GM12875 (cell line): ENCODE results near the gene NAT16.

Experiments
- H3K4me3 ChIP-seq: one replicate; pipeline ENCODE4 v1.5.1; 2011; ENCODE audit warnings: low read depth, low read length, control low read depth
- CTCF ChIP-seq: IDR thresholded peaks from 2 replicates; pipeline ENCODE4 v1.5.1; 2011; ENCODE audit warnings: low read depth, mild to moderate bottlenecking, control low read depth, inconsistent platforms, low read length, moderate library complexity, borderline replicate concordance; ENCODE audit not compliant: insufficient read depth

Gene NAT16

GRCh38 chr7:101186844-101187428 lies 6.8 kb upstream of the NAT16 start:
- no peak overlapping the region for H3K4me3 ChIP-seq
- TF ChIP-seq CTCF = no peak

DNA sequence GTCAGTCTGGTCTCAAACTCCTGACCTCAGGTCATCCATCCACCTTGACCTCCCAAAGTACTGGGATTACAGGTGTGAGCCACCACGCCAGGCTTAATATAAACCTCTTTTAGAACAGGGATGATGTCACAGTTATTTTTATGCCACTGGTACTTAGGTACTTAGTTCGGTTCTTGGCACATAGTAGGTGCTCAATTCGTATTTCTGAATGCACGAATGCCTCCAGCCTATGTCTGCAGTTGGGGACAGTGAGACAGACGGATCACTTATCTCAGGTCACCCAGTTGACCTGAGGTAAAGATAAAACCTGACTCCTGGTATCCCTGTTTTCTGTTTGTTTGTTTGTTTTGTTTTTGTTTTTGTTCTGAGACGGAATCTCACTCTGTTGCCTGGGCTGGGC lies 6.1 kb upstream of the NAT16 start:
- no peak overlapping the region for H3K4me3 ChIP-seq
- no peak for TF ChIP-seq CTCF

DNA sequence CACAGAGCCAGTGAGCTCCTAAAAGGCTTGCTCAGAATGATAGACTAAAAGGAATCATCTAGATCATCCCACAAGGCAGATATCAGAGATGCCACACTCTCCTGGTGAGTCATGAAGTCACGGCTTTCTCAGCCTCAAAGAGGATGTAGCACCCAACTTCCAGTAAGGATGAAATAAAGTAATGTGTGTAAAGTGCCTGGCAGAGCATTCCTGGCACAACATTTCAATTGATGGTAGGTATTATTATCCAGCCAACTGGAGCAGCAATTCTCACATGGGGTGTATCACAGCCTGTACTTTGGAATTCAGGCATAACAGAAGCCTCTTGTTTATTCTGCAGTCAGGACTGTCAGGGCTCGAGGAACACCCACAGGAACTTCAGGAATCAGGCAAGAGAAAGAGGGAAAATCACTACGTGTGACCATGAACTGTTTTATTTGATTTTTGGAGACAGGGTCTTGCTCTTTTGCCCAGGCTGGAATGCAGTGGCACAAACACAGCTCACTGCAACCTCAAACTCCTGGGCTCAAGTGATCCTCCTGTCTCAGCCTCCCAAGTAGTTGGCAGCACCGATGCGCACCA lies 5.3 kb upstream of the NAT16 start:
- H3K4me3 ChIP-seq = no peak overlapping the region
- TF ChIP-seq CTCF = no peak

DNA sequence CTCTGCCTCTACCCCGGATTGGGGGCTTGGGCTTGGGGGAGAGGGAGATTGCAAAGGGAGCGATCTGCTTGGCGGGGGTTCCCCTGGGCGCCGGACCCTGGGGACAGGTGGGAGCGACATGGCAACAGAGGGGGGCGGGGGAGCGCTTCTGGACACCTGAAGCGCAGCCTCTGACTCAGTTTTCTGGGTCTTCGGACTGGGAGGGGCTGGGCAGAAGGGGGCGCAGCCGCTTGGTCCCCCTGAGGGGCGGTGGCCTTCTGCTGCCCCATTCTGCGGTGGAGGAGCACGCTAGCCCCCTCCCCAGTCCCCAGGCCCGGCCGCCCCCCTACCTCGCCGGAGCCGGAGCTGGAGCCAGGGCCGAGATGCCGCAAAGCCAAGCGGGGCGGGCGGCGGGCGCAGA lies 380 bp downstream of the NAT16 start:
- no peak overlapping the region for H3K4me3 ChIP-seq
- no peak for TF ChIP-seq CTCF

- no peak overlapping the region for H3K4me3 ChIP-seq
Measured at GRCh38 chr7:101179117-101179516, 976 bp downstream of the NAT16 start.

DNA sequence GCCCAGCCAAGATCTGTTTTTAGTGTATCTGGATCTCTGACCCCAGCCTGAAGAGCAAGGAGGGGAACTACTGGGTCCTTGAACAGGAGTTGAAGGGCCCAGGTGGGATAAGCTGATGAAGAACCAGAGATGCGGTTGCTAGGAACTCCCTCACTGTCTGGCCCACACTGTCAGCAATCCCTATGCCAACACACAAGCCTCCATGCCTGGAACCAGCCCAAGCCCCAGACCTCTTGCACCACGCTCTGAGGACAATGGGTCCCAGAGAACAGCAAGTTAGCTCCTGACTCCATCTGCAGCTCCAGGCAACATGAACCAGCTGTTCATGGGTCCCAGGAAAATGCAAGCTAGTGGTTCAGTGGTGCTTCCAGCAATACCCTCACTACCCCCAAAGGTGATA lies 2.4 kb downstream of the NAT16 start:
- no peak overlapping the region for H3K4me3 ChIP-seq
- TF ChIP-seq CTCF = no peak

More at GRCh38 chr7:101179117-101179516, 976 bp downstream of the NAT16 start:
- TF ChIP-seq CTCF = no peak

GRCh38 chr7:101175664-101176063 lies 4.4 kb downstream of the NAT16 start:
- no peak overlapping the region for H3K4me3 ChIP-seq
- TF ChIP-seq CTCF = no peak
